Ishikawa (cell line): ENCODE measurements around the gene LRP5.

ENCODE experiments used
- CEBPB ChIP-seq: IDR thresholded peaks from 2 replicates; pipeline ENCODE4 v1.6.1; 2012
- CREB1 ChIP-seq: IDR thresholded peaks from 2 replicates; pipeline ENCODE4 v1.6.1; 2012; ENCODE audit warnings: low read depth
- EGR1 ChIP-seq: IDR thresholded peaks from 2 replicates; pipeline ENCODE4 v1.6.1; 2012
- EP300 ChIP-seq: IDR thresholded peaks from 2 replicates; pipeline ENCODE4 v1.6.1; 2012; ENCODE audit warnings: borderline replicate concordance
- FOXM1 ChIP-seq: IDR thresholded peaks from 2 replicates; pipeline ENCODE4 v1.6.1; 2012; ENCODE audit warnings: low read depth, borderline replicate concordance
- NFIC ChIP-seq: IDR thresholded peaks from 2 replicates; pipeline ENCODE4 v1.6.1; 2012
- RAD21 ChIP-seq: IDR thresholded peaks from 2 replicates; pipeline ENCODE4 v1.6.1; 2012; ENCODE audit warnings: low read depth
- REST ChIP-seq: IDR thresholded peaks from 2 replicates; pipeline ENCODE4 v1.6.1; 2012; ENCODE audit warnings: low read depth, mild to moderate bottlenecking
- TAF1 ChIP-seq: IDR thresholded peaks from 2 replicates; pipeline ENCODE4 v1.6.1; 2012; ENCODE audit warnings: low read depth, mild to moderate bottlenecking
- TCF12 ChIP-seq: IDR thresholded peaks from 2 replicates; pipeline ENCODE4 v1.6.1; 2012; ENCODE audit warnings: low read depth
- TEAD4 ChIP-seq: IDR thresholded peaks from 2 replicates; pipeline ENCODE4 v1.6.1; 2012
- YY1 ChIP-seq: IDR thresholded peaks from 2 replicates; pipeline ENCODE4 v1.6.1; 2012; ENCODE audit warnings: low read depth
- ZBTB7A ChIP-seq: IDR thresholded peaks from 2 replicates; pipeline ENCODE4 v1.6.1; 2012; ENCODE audit warnings: low read depth
- TF ChIP-seq, protein P1 (sequence below): IDR thresholded peaks from 2 replicates; pipeline ENCODE4 v1.6.1; 2012
- TF ChIP-seq, protein P2 (sequence below): IDR thresholded peaks from 2 replicates; pipeline ENCODE4 v1.6.1; 2012

LRP5 gene

DNA sequence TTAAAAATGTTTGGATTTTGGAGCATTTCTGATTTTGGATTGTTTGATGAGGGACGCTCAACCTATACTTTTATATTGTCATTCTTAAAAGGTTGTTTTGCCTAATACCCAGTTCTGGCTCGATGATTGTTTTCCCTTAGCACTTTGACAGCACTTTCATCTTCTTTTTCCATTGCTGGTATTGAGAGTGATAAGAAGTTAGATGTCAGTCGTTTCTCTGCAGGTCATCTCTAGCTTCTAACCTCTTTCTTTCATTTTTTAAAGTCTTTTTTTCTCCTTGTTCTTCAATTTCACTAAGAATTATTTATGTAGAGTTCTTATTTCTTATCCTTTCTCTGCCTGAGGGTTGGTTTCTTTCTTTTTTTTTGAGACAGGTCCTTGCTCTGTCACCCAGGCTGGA is 167.0 kb downstream of the LRP5 start:
- TF ChIP-seq, protein P1, sequence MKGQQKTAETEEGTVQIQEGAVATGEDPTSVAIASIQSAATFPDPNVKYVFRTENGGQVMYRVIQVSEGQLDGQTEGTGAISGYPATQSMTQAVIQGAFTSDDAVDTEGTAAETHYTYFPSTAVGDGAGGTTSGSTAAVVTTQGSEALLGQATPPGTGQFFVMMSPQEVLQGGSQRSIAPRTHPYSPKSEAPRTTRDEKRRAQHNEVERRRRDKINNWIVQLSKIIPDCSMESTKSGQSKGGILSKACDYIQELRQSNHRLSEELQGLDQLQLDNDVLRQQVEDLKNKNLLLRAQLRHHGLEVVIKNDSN: no peak
- no peak for TF ChIP-seq EP300
- TF ChIP-seq, protein P2, sequence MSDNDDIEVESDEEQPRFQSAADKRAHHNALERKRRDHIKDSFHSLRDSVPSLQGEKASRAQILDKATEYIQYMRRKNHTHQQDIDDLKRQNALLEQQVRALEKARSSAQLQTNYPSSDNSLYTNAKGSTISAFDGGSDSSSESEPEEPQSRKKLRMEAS: no peak
- no peak for TF ChIP-seq TAF1
- TF ChIP-seq RAD21: no peak
- TF ChIP-seq CEBPB: no peak
- TF ChIP-seq ZBTB7A: no peak
- no peak for TF ChIP-seq TCF12
- no peak for TF ChIP-seq EGR1
- TF ChIP-seq YY1: no peak
- no peak for TF ChIP-seq NFIC
- TF ChIP-seq TEAD4: no peak
- no peak for TF ChIP-seq FOXM1

- TF ChIP-seq RAD21: no peak
- no peak for TF ChIP-seq TEAD4
Measured at GRCh38 chr11:68480193-68480592, 167.8 kb downstream of the LRP5 start.

DNA sequence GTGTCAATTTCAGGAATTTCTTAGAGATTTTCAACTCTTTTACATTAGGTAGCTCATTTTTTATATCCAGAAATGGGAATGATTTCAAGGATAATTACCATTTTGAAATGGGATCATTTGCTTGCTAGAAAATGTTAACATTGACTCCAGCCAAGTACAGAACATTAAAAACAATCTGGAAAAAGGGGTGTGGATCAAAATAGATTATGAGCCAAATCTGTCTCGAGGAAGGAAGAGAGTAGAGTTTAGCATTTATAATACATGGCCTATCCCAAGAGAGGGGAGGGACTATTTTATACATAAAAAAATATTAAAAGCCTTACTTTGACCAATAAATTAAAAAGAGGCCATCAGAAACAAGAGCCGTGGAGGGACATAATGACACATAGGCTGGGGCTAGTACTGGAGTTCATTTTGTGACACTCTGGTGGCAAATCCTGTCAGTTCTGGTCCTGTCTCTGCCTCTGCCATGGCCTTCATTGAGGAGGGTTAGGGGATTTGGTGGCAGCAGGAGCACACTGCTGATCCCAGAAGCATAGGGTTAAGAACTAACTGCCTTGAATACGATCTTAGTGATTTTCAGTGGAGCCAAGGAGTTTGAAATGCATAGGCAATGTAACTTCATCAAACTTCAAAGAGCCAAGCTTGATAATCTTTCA is 168.6 kb downstream of the LRP5 start:
- TF ChIP-seq, protein P1: no peak
- TF ChIP-seq TEAD4: no peak
- TF ChIP-seq CEBPB: no peak
- no peak for TF ChIP-seq NFIC
- TF ChIP-seq YY1: no peak
- TF ChIP-seq, protein P2: no peak
- TF ChIP-seq EGR1: no peak
- TF ChIP-seq REST: no peak
- no peak for TF ChIP-seq EP300
- no peak for TF ChIP-seq ZBTB7A
- no peak for TF ChIP-seq RAD21
- TF ChIP-seq TAF1: no peak
- no peak for TF ChIP-seq FOXM1
- no peak for TF ChIP-seq CREB1
- TF ChIP-seq TCF12: no peak

DNA sequence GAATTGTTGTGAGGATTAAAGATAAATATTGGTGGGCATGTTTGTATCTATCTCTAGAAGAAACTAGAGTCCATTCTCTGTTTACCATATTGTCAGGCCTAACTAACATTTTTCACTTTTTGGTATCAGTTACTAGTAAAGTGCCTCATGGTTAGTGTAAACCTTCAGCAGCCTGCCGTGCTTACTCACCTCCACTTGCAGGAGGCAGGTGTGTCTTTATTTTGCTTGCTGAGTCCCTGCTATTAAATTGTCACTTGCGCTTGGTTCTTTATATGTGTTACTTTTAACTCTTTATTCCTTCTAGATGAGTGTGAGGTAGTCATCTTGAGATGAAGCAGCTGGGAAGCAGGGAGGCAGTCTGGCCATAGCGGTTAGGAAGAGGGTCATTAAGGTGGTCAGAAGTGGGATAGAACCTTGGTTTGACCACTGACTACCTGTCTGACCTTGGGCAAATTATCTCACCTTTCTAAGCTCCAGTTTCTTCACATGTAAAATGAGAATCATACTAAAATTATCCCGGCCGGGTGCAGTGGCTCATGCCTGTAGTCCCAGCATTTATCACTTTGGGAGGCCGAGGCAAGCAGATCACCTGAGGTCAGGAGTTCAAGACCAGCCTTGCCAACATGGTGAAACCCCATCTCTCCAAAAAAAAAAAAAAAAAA is 169.3 kb downstream of the LRP5 start:
- TF ChIP-seq RAD21: no peak
- no peak for TF ChIP-seq NFIC
- no peak for TF ChIP-seq ZBTB7A
- TF ChIP-seq YY1: no peak
- TF ChIP-seq TEAD4: no peak
- TF ChIP-seq FOXM1: no peak
- TF ChIP-seq TCF12: no peak
- no peak for TF ChIP-seq REST
- TF ChIP-seq CEBPB: no peak

DNA sequence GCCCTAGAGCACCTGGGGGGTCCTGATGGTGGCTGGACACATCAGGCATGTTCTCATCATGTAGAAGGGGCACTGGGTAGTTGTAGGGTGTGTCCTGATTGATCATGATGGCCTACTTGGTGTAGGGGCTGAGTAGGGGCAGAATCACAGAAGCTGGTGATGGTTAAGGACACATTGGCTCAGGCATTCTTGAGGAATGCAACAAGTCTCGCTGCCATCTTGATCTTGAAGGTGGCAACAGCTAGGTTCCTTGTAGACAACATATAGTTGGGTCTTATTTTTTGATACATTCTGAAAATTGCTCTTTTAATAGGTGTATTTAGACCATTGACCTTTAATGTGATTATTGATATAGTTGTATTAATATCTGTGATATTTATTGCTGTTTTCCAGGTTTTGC is 176.2 kb downstream of the LRP5 start:
- TF ChIP-seq NFIC: no peak
- TF ChIP-seq, protein P1: no peak
- no peak for TF ChIP-seq EP300
- no peak for TF ChIP-seq TCF12
- no peak for TF ChIP-seq CREB1
- TF ChIP-seq, protein P2: no peak
- TF ChIP-seq ZBTB7A: no peak
- TF ChIP-seq CEBPB: no peak
- no peak for TF ChIP-seq RAD21
- TF ChIP-seq YY1: no peak
- TF ChIP-seq FOXM1: no peak
- TF ChIP-seq TAF1: no peak
- TF ChIP-seq EGR1: no peak
- no peak for TF ChIP-seq TEAD4
- no peak for TF ChIP-seq REST
